HG02938 (cell line): ENCODE results near the gene ITSN1.

Experiments used
- ATAC-seq: cut with Tn5 transposase; IDR thresholded peaks from one replicate; pipeline ENCODE4 v1.9.1; 2021; ENCODE audit warnings: mild to moderate bottlenecking, moderate library complexity; ENCODE audit not compliant: unreplicated experiment

The ITSN1 gene

GRCh38 chr21:33881689-33882440, 239.6 kb downstream of the ITSN1 start:
- no peak for ATAC-seq

GRCh38 chr21:33883118-33883517, 240.8 kb downstream of the ITSN1 start:
- ATAC-seq: no peak

GRCh38 chr21:33884376-33885171, 242.3 kb downstream of the ITSN1 start:
- no peak for ATAC-seq

GRCh38 chr21:33885172-33885514, 242.8 kb downstream of the ITSN1 start:
- ATAC-seq: no peak

GRCh38 chr21:33886321-33886720, 244.0 kb downstream of the ITSN1 start:
- ATAC-seq: no peak

GRCh38 chr21:33890187-33890586, 247.9 kb downstream of the ITSN1 start:
- ATAC-seq: no peak

GRCh38 chr21:33892853-33893252, 250.6 kb downstream of the ITSN1 start:
- no peak for ATAC-seq

- no peak for ATAC-seq
Measured at GRCh38 chr21:33893917-33894316, 251.6 kb downstream of the ITSN1 start.

GRCh38 chr21:33894736-33895288, 252.5 kb downstream of the ITSN1 start:
- ATAC-seq: no peak

- no peak for ATAC-seq
Measured at GRCh38 chr21:33895356-33895755, 253.1 kb downstream of the ITSN1 start.

- no peak for ATAC-seq
Measured at GRCh38 chr21:33896691-33897090, 254.4 kb downstream of the ITSN1 start.

- ATAC-seq: no peak
Measured at GRCh38 chr21:33897098-33897497, 254.8 kb downstream of the ITSN1 start.

- ATAC-seq: no peak
Measured at GRCh38 chr21:33897739-33898138, 255.4 kb downstream of the ITSN1 start.

GRCh38 chr21:33898586-33898985, 256.3 kb downstream of the ITSN1 start:
- ATAC-seq: no peak

- ATAC-seq: no peak
Measured at GRCh38 chr21:33899199-33899598, 256.9 kb downstream of the ITSN1 start.

- no peak for ATAC-seq
Measured at GRCh38 chr21:33901412-33902288, 259.3 kb downstream of the ITSN1 start.

GRCh38 chr21:33902349-33902748, 260.0 kb downstream of the ITSN1 start:
- no peak for ATAC-seq

GRCh38 chr21:33904041-33904440, 261.7 kb downstream of the ITSN1 start:
- no peak for ATAC-seq

- ATAC-seq: no peak
Measured at GRCh38 chr21:33908760-33909159, 266.5 kb downstream of the ITSN1 start.

- no peak for ATAC-seq
Measured at GRCh38 chr21:33909756-33910155, 267.5 kb downstream of the ITSN1 start.

GRCh38 chr21:33914188-33914587, 271.9 kb downstream of the ITSN1 start:
- ATAC-seq: no peak
